SK-N-SH (cell line): ENCODE measurements around the gene ZNF197. TPM values are rescaled to one million over a fixed set of nuclear protein-coding genes. Genes with fewer than 3 reads are reported as not detected.

Experiments used
- CTCF ChIA-PET: fragments of 300-600, 350-600 bp; formaldehyde crosslinking; extraction: SDS; loops from one replicate; lab custom pipeline; 2021; lab: Yijun Ruan, JAX
- POLR2A ChIA-PET: fragments of 350-600 bp; sonication (Branson Sonifier 250); formaldehyde crosslinking; extraction: SDS; loops from one replicate; lab custom pipeline; 2020; ENCODE audit warnings: antibody characterized with exemption, inconsistent platforms; lab: Yijun Ruan, JAX
- DNase-seq: peaks from one replicate; pipeline ENCODE4 v3.0.0; 2012
- H2AFZ ChIP-seq: fragments of 200-600 bp; sonication (generic); 2 replicates; pipeline ENCODE4 v1.8.1; 2016; ENCODE audit warnings: antibody characterized with exemption, mild to moderate bottlenecking, low read depth
- H3F3A ChIP-seq: fragments of 200-600 bp; sonication (generic); replicated peaks from 2 replicates; pipeline ENCODE3; 2016; ENCODE audit warnings: antibody characterized with exemption, mild to moderate bottlenecking; ENCODE audit not compliant: insufficient read depth
- H3K27ac ChIP-seq, 2 experiments: fragments of 200-500 bp in 1 of 2; fragments of 200-600 bp in 1 of 2; sonication (Bioruptor generic) in 1 of 2; sonication (generic), shearing (Covaris generic) in 1 of 2; 2 replicates each; pipeline versions ENCODE4 v1.5.1 to v1.6.1; 2014 to 2016; ENCODE audit warnings: low read depth in 2 of 2, inconsistent platforms in 1 of 2, low read length in 1 of 2, mild to moderate bottlenecking in 1 of 2, mixed read lengths in 1 of 2
- H3K27me3 ChIP-seq: fragments of 200-600 bp; sonication (generic), shearing (Covaris generic); 2 replicates; pipeline ENCODE4 v1.6.1; 2016; ENCODE audit warnings: mixed run types; ENCODE audit not compliant: insufficient read depth
- H3K36me3 ChIP-seq, 2 experiments: fragments of 200-500 bp in 1 of 2; fragments of 200-600 bp in 1 of 2; sonication (Bioruptor generic) in 1 of 2; sonication (generic) in 1 of 2; replicated peaks in 1 of 2; 2 replicates each; pipeline versions ENCODE3 to v1.5.1; 2014 to 2016; ENCODE audit warnings: low read length in 1 of 2, mild to moderate bottlenecking in 1 of 2; ENCODE audit not compliant: insufficient read depth in 2 of 2, control insufficient read depth in 1 of 2
- H3K4me1 ChIP-seq, 2 experiments: fragments of 200-500 bp in 1 of 2; fragments of 200-600 bp in 1 of 2; sonication (Bioruptor generic) in 1 of 2; sonication (generic), shearing (Covaris generic) in 1 of 2; 2 replicates each; pipeline versions ENCODE4 v1.5.1 to v1.6.1; 2014 to 2016; ENCODE audit warnings: low read depth in 1 of 2, low read length in 1 of 2, mixed run types in 1 of 2; ENCODE audit not compliant: insufficient read depth in 2 of 2, control insufficient read depth in 1 of 2
- H3K4me2 ChIP-seq: fragments of 200-600 bp; sonication (generic), shearing (Covaris generic); 2 replicates; pipeline ENCODE4 v1.6.1; 2017; ENCODE audit warnings: mixed run types
- H3K4me3 ChIP-seq, 2 experiments: fragments of 200-500 bp in 1 of 2; fragments of 200-600 bp in 1 of 2; sonication (Bioruptor generic) in 1 of 2; sonication (generic), shearing (Covaris generic) in 1 of 2; 2 replicates each; pipeline versions ENCODE4 v1.5.1 to v1.8.1; 2014 to 2016; ENCODE audit warnings: low read depth in 2 of 2, inconsistent platforms in 1 of 2, low read length in 1 of 2, mild to moderate bottlenecking in 1 of 2, mixed read lengths in 1 of 2, moderate library complexity in 1 of 2
- H3K79me2 ChIP-seq: fragments of 200-600 bp; sonication (generic); 2 replicates; pipeline ENCODE4 v1.8.1; 2017; ENCODE audit warnings: mild to moderate bottlenecking; ENCODE audit not compliant: insufficient read depth
- H3K9ac ChIP-seq: fragments of 200-600 bp; sonication (generic); 2 replicates; pipeline ENCODE4 v1.6.1; 2017; ENCODE audit warnings: mixed run types
- H3K9me2 ChIP-seq: fragments of 200-600 bp; sonication (generic); 2 replicates; pipeline ENCODE4 v1.6.1; 2017; ENCODE audit warnings: mixed run types
- H3K9me3 ChIP-seq: fragments of 200-600 bp; sonication (generic); 2 replicates; pipeline ENCODE4 v1.6.1; 2017; ENCODE audit warnings: mixed run types, mild to moderate bottlenecking, moderate library complexity
- H4K20me1 ChIP-seq: fragments of 200-600 bp; sonication (generic); 2 replicates; pipeline ENCODE4 v1.6.1; 2017; ENCODE audit warnings: mild to moderate bottlenecking, mixed run types; ENCODE audit not compliant: insufficient read depth
- CTCF ChIP-seq: fragments of 200-600 bp; sonication (generic); IDR thresholded peaks from 2 replicates; pipeline ENCODE4 v1.6.1; 2017; ENCODE audit warnings: antibody characterized with exemption, mild to moderate bottlenecking, moderate library complexity
- ELF1 ChIP-seq: IDR thresholded peaks from 2 replicates; pipeline ENCODE4 v1.4.0; 2012
- EZH2phosphoT487 ChIP-seq: fragments of 200-600 bp; sonication (generic); IDR thresholded peaks from 2 replicates; pipeline ENCODE4 v1.6.1; 2017; ENCODE audit warnings: low read depth, mixed run types, mild to moderate bottlenecking, antibody characterized with exemption, moderate library complexity, borderline replicate concordance
- FOXM1 ChIP-seq: IDR thresholded peaks from 2 replicates; pipeline ENCODE4 v1.4.0; 2012; ENCODE audit warnings: low read depth, mild to moderate bottlenecking
- GABPA ChIP-seq: IDR thresholded peaks from 2 replicates; pipeline ENCODE4 v1.4.0; 2012; ENCODE audit warnings: low read depth, mild to moderate bottlenecking
- JUND ChIP-seq: IDR thresholded peaks from 2 replicates; pipeline ENCODE4 v1.4.0; 2012
- RAD21 ChIP-seq: IDR thresholded peaks from 2 replicates; pipeline ENCODE4 v1.6.1; 2012; ENCODE audit warnings: mild to moderate bottlenecking, low read length
- TCF12 ChIP-seq: IDR thresholded peaks from 2 replicates; pipeline ENCODE4 v1.4.0; 2012
- WGBS: methylation state at CpG from one replicate; pipeline ENCODE4 v1.1.6; 2017; ENCODE audit warnings: low lambda C conversion rate; 5-methylcytosine and 5-hydroxymethylcytosine counted together
- polyA plus RNA-seq, 3 experiments: library from polyadenylated mRNA; depleted of rRNA; stranded (reverse); fragments of >200 nt; gene quantifications; 2 replicates each; pipeline ENCODE4 v1.2.3, GENCODE V29; 2012
- TF ChIP-seq, protein P1 (sequence below): IDR thresholded peaks from 2 replicates; pipeline ENCODE4; 2012
- TF ChIP-seq, protein P2 (sequence below): IDR thresholded peaks from 2 replicates; pipeline ENCODE4 v1.4.0; 2012; ENCODE audit warnings: low read depth, borderline replicate concordance

ZNF197 gene
- polyA plus RNA-seq, 1 of the 3 experiments (the other 2 are of a cell fraction): 4.3 TPM

- TF ChIP-seq JUND: peak; percentile 30; the same call in 1 of the 2 replicates
- TF ChIP-seq, protein P1, sequence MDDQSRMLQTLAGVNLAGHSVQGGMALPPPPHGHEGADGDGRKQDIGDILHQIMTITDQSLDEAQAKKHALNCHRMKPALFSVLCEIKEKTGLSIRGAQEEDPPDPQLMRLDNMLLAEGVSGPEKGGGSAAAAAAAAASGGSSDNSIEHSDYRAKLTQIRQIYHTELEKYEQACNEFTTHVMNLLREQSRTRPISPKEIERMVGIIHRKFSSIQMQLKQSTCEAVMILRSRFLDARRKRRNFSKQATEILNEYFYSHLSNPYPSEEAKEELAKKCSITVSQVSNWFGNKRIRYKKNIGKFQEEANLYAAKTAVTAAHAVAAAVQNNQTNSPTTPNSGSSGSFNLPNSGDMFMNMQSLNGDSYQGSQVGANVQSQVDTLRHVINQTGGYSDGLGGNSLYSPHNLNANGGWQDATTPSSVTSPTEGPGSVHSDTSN: peak; percentile 33; the same call in 1 of the 2 replicates
- no peak for TF ChIP-seq EZH2phosphoT487
- peak; percentile 94 for TF ChIP-seq GABPA
- TF ChIP-seq ELF1: peak; percentile 80
Observed at GRCh38 chr3:44648564-44649229, 23.9 kb downstream of the ZNF197 start, which contains the start of gene ZNF35 (continued).

GRCh38 chr3:44649709-44650108 lies 24.9 kb downstream of the ZNF197 start:
- no peak for DNase-seq
- Histone ChIP-seq H3K36me3 (peaks cover 51 to 60% of the 10 kb centered on the region in 2 experiments), H4K20me1 (no peaks in the 10 kb centered on the region), H3K27me3 (no peaks in the 10 kb centered on the region), H3K27ac (no peak overlapping the region), H3F3A (peaks cover 12% of the 10 kb centered on the region), H3K9me3 (no peaks in the 10 kb centered on the region; the same call in 1 of the 2 replicates), H3K79me2 (peaks cover 56% of the 10 kb centered on the region), H3K4me3 (peak overlapping the region in 1 of 2 experiments; percentile 99; a peak in 2 of 4 replicates), H3K4me1 (no peaks in the 10 kb centered on the region; a peak in 2 of 4 replicates), H2AFZ (no peak overlapping the region), H3K4me2 (peak overlapping the region; percentile 84; the same call in 1 of the 2 replicates), H3K9ac (no peak overlapping the region), H3K9me2 (no peaks in the 10 kb centered on the region)
- TF ChIP-seq, protein P2, sequence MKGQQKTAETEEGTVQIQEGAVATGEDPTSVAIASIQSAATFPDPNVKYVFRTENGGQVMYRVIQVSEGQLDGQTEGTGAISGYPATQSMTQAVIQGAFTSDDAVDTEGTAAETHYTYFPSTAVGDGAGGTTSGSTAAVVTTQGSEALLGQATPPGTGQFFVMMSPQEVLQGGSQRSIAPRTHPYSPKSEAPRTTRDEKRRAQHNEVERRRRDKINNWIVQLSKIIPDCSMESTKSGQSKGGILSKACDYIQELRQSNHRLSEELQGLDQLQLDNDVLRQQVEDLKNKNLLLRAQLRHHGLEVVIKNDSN: no peak
- TF ChIP-seq RAD21 (no peak), CTCF (no peak), EZH2phosphoT487 (no peak), FOXM1 (no peak)
- POLR2A ChIA-PET: no interaction called here
- 100% methylated on average over 1 of the region's 1 CpG for WGBS
- CTCF ChIA-PET: no interaction called here

GRCh38 chr3:44654039-44654438 lies 29.2 kb downstream of the ZNF197 start:
- Histone ChIP-seq H3K27me3 (no peaks in the 10 kb centered on the region), H3K79me2 (peaks cover 58% of the 10 kb centered on the region), H4K20me1 (no peaks in the 10 kb centered on the region), H3K4me1 (no peaks in the 10 kb centered on the region; a peak in 2 of 4 replicates), H3K4me2 (no peak overlapping the region), H3K27ac (no peak overlapping the region), H3K9me2 (no peaks in the 10 kb centered on the region), H3K9me3 (peaks cover 15% of the 10 kb centered on the region; the same call in 1 of the 2 replicates), H3K9ac (no peak overlapping the region), H2AFZ (no peak overlapping the region), H3F3A (no peaks in the 10 kb centered on the region), H3K36me3 (peaks cover 77 to 90% of the 10 kb centered on the region in 2 experiments), H3K4me3 (no peak overlapping the region)
- TF ChIP-seq TCF12: no peak
- ChIA-PET CTCF (interaction anchor here (0.8 kb wide), 1 partner anchor 9 kb away, joined by 3 read pairs; no protein-coding TSS in a partner anchor), POLR2A (no interaction called here)
- no peak for DNase-seq
- WGBS: 94% methylated on average over 5 of the region's 5 CpGs
